MM.1S (cell line): ENCODE measurements around the gene PWWP2B.
A peak's percentile ranks its signal among the peaks of the same experiment; 100 is the strongest.

ENCODE experiments used
- DNase-seq: peaks from one replicate; pipeline ENCODE4 v3.0.0-alpha.2; 2015
- H2AFZ ChIP-seq: fragments of 300-600 bp; sonication (generic); 2 replicates; pipeline ENCODE4 v1.6.0; 2016; ENCODE audit warnings: antibody characterized with exemption, low read length
- H3F3A ChIP-seq: fragments of 300-600 bp; sonication (generic); 2 replicates; pipeline ENCODE4 v1.6.1; 2016; ENCODE audit warnings: mild to moderate bottlenecking, antibody characterized with exemption, low read length, moderate library complexity, mixed read lengths; ENCODE audit not compliant: insufficient read depth
- H3K27ac ChIP-seq: fragments of 300-600 bp; sonication (generic); 2 replicates; pipeline ENCODE4 v1.5.1; 2016; ENCODE audit warnings: mild to moderate bottlenecking, low read length
- H3K27me3 ChIP-seq: fragments of 300-600 bp; sonication (generic); replicated peaks from 2 replicates; pipeline ENCODE4 v1.6.0; 2016; ENCODE audit warnings: low read length; ENCODE audit not compliant: insufficient read depth
- H3K36me3 ChIP-seq: fragments of 300-600 bp; sonication (generic); replicated peaks from 2 replicates; pipeline ENCODE4 v1.6.1; 2016; ENCODE audit warnings: mild to moderate bottlenecking, low read length, mixed read lengths; ENCODE audit not compliant: insufficient read depth
- H3K4me1 ChIP-seq: fragments of 300-600 bp; sonication (generic); 2 replicates; pipeline ENCODE4 v1.6.1; 2016; ENCODE audit warnings: low read length, mixed read lengths
- H3K4me2 ChIP-seq: fragments of 300-600 bp; sonication (generic); 2 replicates; pipeline ENCODE4 v1.6.0; 2016; ENCODE audit warnings: low read depth, low read length
- H3K4me3 ChIP-seq: fragments of 300-600 bp; sonication (generic); 2 replicates; pipeline ENCODE4 v1.5.1; 2016; ENCODE audit warnings: low read length, mixed read lengths
- H3K79me2 ChIP-seq: fragments of 300-600 bp; sonication (generic); 2 replicates; pipeline ENCODE4 v1.6.1; 2016; ENCODE audit warnings: mixed run types, low read length, mixed read lengths
- H3K9ac ChIP-seq: fragments of 300-600 bp; sonication (generic); 2 replicates; pipeline ENCODE4 v1.6.1; 2016; ENCODE audit warnings: low read length, mixed read lengths
- H3K9me2 ChIP-seq: fragments of 300-600 bp; sonication (generic); replicated peaks from 2 replicates; pipeline ENCODE4 v1.6.1; 2016; ENCODE audit warnings: mild to moderate bottlenecking, low read length, mixed read lengths; ENCODE audit not compliant: insufficient read depth
- H3K9me3 ChIP-seq: fragments of 300-600 bp; sonication (generic); replicated peaks from 2 replicates; pipeline ENCODE4 v1.6.1; 2016; ENCODE audit warnings: mild to moderate bottlenecking, low read length, mixed read lengths; ENCODE audit not compliant: insufficient read depth
- H4K20me1 ChIP-seq: fragments of 300-600 bp; sonication (generic); 2 replicates; pipeline ENCODE4 v1.6.1; 2016; ENCODE audit warnings: mild to moderate bottlenecking, low read length, moderate library complexity, mixed read lengths; ENCODE audit not compliant: insufficient read depth
- CTCF ChIP-seq: fragments of 300-600 bp; sonication (generic); IDR thresholded peaks from 2 replicates; pipeline ENCODE4 v1.5.1; 2016; ENCODE audit warnings: antibody characterized with exemption, low read length, mixed read lengths
- EZH2 ChIP-seq: fragments of 300-600 bp; sonication (generic); optimal IDR thresholded peaks from 2 replicates; pipeline ENCODE3; 2017; ENCODE audit warnings: low read depth, mild to moderate bottlenecking, antibody characterized with exemption, low read length, mixed read lengths
- EZH2phosphoT487 ChIP-seq: fragments of 300-600 bp; sonication (generic); IDR thresholded peaks from 2 replicates; pipeline ENCODE4 v1.6.1; 2018; ENCODE audit warnings: antibody characterized with exemption, low read length

Gene PWWP2B

GRCh38 chr10:132387764-132388210, 9.2 kb upstream of the PWWP2B start:
- H3K4me3 ChIP-seq: no peak overlapping the region
- H3K27ac ChIP-seq: no peak overlapping the region

GRCh38 chr10:132388891-132389432, 8.0 kb upstream of the PWWP2B start:
- Histone ChIP-seq H3F3A (no peaks in the 10 kb centered on the region), H3K36me3 (no peaks in the 10 kb centered on the region), H3K4me2 (no peak overlapping the region), H4K20me1 (no peaks in the 10 kb centered on the region), H3K4me1 (no peaks in the 10 kb centered on the region), H3K9ac (no peak overlapping the region), H3K4me3 (no peak overlapping the region), H3K9me3 (no peaks in the 10 kb centered on the region), H2AFZ (no peak overlapping the region), H3K27me3 (peaks cover 17% of the 10 kb centered on the region), H3K27ac (no peak overlapping the region), H3K79me2 (no peaks in the 10 kb centered on the region), H3K9me2 (no peaks in the 10 kb centered on the region)
- TF ChIP-seq EZH2 (no peak), CTCF (no peak), EZH2phosphoT487 (no peak)
- no peak for DNase-seq

More at GRCh38 chr10:132387764-132388210, 9.2 kb upstream of the PWWP2B start:
- no peak overlapping the region for H3K9ac ChIP-seq
- H4K20me1 ChIP-seq: no peaks in the 10 kb centered on the region
- H3K4me1 ChIP-seq: no peaks in the 10 kb centered on the region
- TF ChIP-seq EZH2: no peak
- TF ChIP-seq CTCF: peak; percentile 36
- no peak for DNase-seq
- 0 out of 2 replicates have a peak overlapping the region, but pooled peaks have one; percentile 23 for H2AFZ ChIP-seq
- H3K27me3 ChIP-seq: peaks cover 28% of the 10 kb centered on the region
- H3K9me3 ChIP-seq: no peaks in the 10 kb centered on the region
- no peaks in the 10 kb centered on the region for H3F3A ChIP-seq
- H3K79me2 ChIP-seq: no peaks in the 10 kb centered on the region
- no peaks in the 10 kb centered on the region for H3K9me2 ChIP-seq
- no peaks in the 10 kb centered on the region for H3K36me3 ChIP-seq
- no peak overlapping the region for H3K4me2 ChIP-seq

GRCh38 chr10:132389433-132390169, 7.4 kb upstream of the PWWP2B start:
- H3K4me1 ChIP-seq: no peaks in the 10 kb centered on the region
- peaks cover 10% of the 10 kb centered on the region for H3K27me3 ChIP-seq
- H3K36me3 ChIP-seq: no peaks in the 10 kb centered on the region
- no peak for TF ChIP-seq EZH2phosphoT487
- TF ChIP-seq CTCF: no peak
- no peak for TF ChIP-seq EZH2
- no peak overlapping the region for H3K4me3 ChIP-seq
- H3F3A ChIP-seq: no peaks in the 10 kb centered on the region
- H3K27ac ChIP-seq: no peak overlapping the region
- H3K79me2 ChIP-seq: no peaks in the 10 kb centered on the region
- no peaks in the 10 kb centered on the region for H4K20me1 ChIP-seq
- no peak overlapping the region for H2AFZ ChIP-seq
- DNase-seq: no peak
- H3K9ac ChIP-seq: no peak overlapping the region
- H3K9me2 ChIP-seq: no peaks in the 10 kb centered on the region
- H3K4me2 ChIP-seq: no peak overlapping the region
- H3K9me3 ChIP-seq: no peaks in the 10 kb centered on the region
